SK-N-SH (cell line): Measurements from ENCODE around the gene GNAZ.

Experiments used
- MEF2A ChIP-seq: IDR thresholded peaks from 2 replicates; pipeline ENCODE4 v1.4.0; 2012; ENCODE audit warnings: low read depth, borderline replicate concordance
- TAF1 ChIP-seq: IDR thresholded peaks from 2 replicates; pipeline ENCODE4 v1.6.1; 2012; ENCODE audit warnings: low read depth, mild to moderate bottlenecking, low read length, moderate library complexity, borderline replicate concordance
- TF ChIP-seq, protein P1 (sequence below): fragments of 150-350 bp; IDR thresholded peaks from 2 replicates; pipeline ENCODE4 v1.6.1; 2017; ENCODE audit warnings: antibody characterized with exemption, low read length, low read depth, borderline replicate concordance

DNA sequence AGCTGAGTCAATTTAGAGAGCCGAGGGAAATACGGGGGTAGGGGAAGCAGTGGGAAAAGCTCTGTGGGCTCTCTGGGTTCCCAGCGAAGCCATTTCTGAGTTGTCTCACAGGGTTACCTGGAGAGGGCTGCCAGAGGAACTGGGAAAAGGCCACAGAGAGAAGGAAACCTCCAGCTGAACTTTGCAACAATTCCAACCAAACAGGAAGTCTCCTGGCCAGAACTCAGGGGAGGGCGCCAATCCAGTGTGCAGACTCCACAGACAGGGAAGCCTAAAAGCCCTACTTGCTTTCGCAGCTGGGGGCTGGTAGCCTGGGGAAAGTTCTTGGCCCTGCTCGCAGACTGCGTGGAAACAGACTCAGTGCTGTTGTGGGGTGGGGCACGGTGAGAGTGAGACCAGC, 23.1 kb upstream of the GNAZ start:
- TF ChIP-seq TAF1: no peak
- TF ChIP-seq, protein P1, sequence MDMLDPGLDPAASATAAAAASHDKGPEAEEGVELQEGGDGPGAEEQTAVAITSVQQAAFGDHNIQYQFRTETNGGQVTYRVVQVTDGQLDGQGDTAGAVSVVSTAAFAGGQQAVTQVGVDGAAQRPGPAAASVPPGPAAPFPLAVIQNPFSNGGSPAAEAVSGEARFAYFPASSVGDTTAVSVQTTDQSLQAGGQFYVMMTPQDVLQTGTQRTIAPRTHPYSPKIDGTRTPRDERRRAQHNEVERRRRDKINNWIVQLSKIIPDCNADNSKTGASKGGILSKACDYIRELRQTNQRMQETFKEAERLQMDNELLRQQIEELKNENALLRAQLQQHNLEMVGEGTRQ: no peak
- no peak for TF ChIP-seq MEF2A
